ENCODE data around the gene NXPE4. TPM values are rescaled to one million over a fixed set of nuclear protein-coding genes. Genes with fewer than 3 reads are reported as not detected.
"Not testable (repeated sequence)": the region's sequence is repeated elsewhere in the genome, so short reads cannot be mapped to it uniquely, and the experiment has no call there.

NXPE4 gene
- total and polyA plus RNA-seq, 4 donors: not detected

- no peak for ATAC-seq (ENCODE audit: insufficient read depth, low FRiP score)
- 86 to 88% methylated on average over 11 of the region's 11 CpGs for WGBS, 2 donors
- no peak overlapping the region for H3K9ac ChIP-seq (ENCODE audit: insufficient read depth in 1 of 2, low read length in 2 of 2)
Observed at GRCh38 chr11:114607753-114608459, 12.3 kb upstream of the NXPE4 start.

GRCh38 chr11:114606802-114607075 lies 11.2 kb upstream of the NXPE4 start:
- not testable (repeated sequence) for ATAC-seq (ENCODE audit: insufficient read depth, low FRiP score); H3K4me3 ChIP-seq
- 91 to 94% methylated on average over 5 of the region's 5 CpGs for WGBS, 2 donors

More at GRCh38 chr11:114607753-114608459, 12.3 kb upstream of the NXPE4 start:
- no peak for TF ChIP-seq CTCF (IDR thresholded peaks at IDR 0.05; ENCODE audit: control extremely low read depth, extremely low read depth)
- Histone ChIP-seq H3K4me1 (ENCODE audit: control insufficient read depth in 5 of 5, insufficient read depth in 5 of 5, low read length in 5 of 5) (no peaks in the 10 kb centered on the region), H3K9me3 (ENCODE audit: control insufficient read depth in 4 of 4, insufficient read depth in 3 of 4, low read length in 3 of 4) (peaks cover 0 to 10% (median 0%) of the 10 kb centered on the region in 4 donors), H3K4me3 (no peak overlapping the region), H3K27me3 (ENCODE audit: control insufficient read depth in 3 of 3, insufficient read depth in 3 of 3, low read length in 2 of 3) (no peaks in the 10 kb centered on the region), H3K36me3 (ENCODE audit: control insufficient read depth in 4 of 4, insufficient read depth in 4 of 4, low read length in 4 of 4) (no peaks in the 10 kb centered on the region), H3K27ac (ENCODE audit: low read depth in 1 of 2, low read length in 1 of 2) (no peak overlapping the region)
- no peak for DNase-seq

GRCh38 chr11:114606003-114606801 lies 10.6 kb upstream of the NXPE4 start:
- ATAC-seq (ENCODE audit: insufficient read depth, low FRiP score) (no peak), DNase-seq (no peak)
- no peak overlapping the region for H3K4me3 ChIP-seq
- no peaks in the 10 kb centered on the region for H3K27me3 ChIP-seq (ENCODE audit: control insufficient read depth in 3 of 3, insufficient read depth in 3 of 3, low read length in 2 of 3)
- H3K36me3 ChIP-seq (ENCODE audit: control insufficient read depth in 4 of 4, insufficient read depth in 4 of 4, low read length in 4 of 4): no peaks in the 10 kb centered on the region
- 89 to 95% methylated on average over 9 of the region's 9 CpGs for WGBS, 2 donors
- H3K9ac ChIP-seq (ENCODE audit: insufficient read depth in 1 of 2, low read length in 2 of 2): no peak overlapping the region
- no peaks in the 10 kb centered on the region for H3K4me1 ChIP-seq (ENCODE audit: control insufficient read depth in 5 of 5, insufficient read depth in 5 of 5, low read length in 5 of 5)
- H3K27ac ChIP-seq (ENCODE audit: low read depth in 1 of 2, low read length in 1 of 2): no peak overlapping the region
- H3K9me3 ChIP-seq (ENCODE audit: control insufficient read depth in 4 of 4, insufficient read depth in 3 of 4, low read length in 3 of 4): peaks cover 0 to 10% (median 0%) of the 10 kb centered on the region in 4 donors
- no peak for TF ChIP-seq CTCF (IDR thresholded peaks at IDR 0.05; ENCODE audit: control extremely low read depth, extremely low read depth)

More at GRCh38 chr11:114606802-114607075, 11.2 kb upstream of the NXPE4 start:
- not testable (repeated sequence) for H3K9ac ChIP-seq (ENCODE audit: insufficient read depth in 1 of 2, low read length in 2 of 2); DNase-seq; H3K36me3 ChIP-seq (ENCODE audit: control insufficient read depth in 4 of 4, insufficient read depth in 4 of 4, low read length in 4 of 4); H3K27me3 ChIP-seq (ENCODE audit: control insufficient read depth in 3 of 3, insufficient read depth in 3 of 3, low read length in 2 of 3); H3K4me1 ChIP-seq (ENCODE audit: control insufficient read depth in 5 of 5, insufficient read depth in 5 of 5, low read length in 5 of 5); H3K27ac ChIP-seq (ENCODE audit: low read depth in 1 of 2, low read length in 1 of 2)
- peaks cover 0 to 10% (median 0%) of the 10 kb centered on the region in 4 donors for H3K9me3 ChIP-seq (ENCODE audit: control insufficient read depth in 4 of 4, insufficient read depth in 3 of 4, low read length in 3 of 4)

- ATAC-seq (ENCODE audit: insufficient read depth, low FRiP score) (no peak), DNase-seq (no peak)
- no peaks in the 10 kb centered on the region for H3K4me1 ChIP-seq (ENCODE audit: control insufficient read depth in 5 of 5, insufficient read depth in 5 of 5, low read length in 5 of 5)
- no peak for TF ChIP-seq CTCF (IDR thresholded peaks at IDR 0.05; ENCODE audit: control extremely low read depth, extremely low read depth)
- no peak overlapping the region for H3K9ac ChIP-seq (ENCODE audit: insufficient read depth in 1 of 2, low read length in 2 of 2)
- 92 to 93% methylated on average over 10 of the region's 10 CpGs for WGBS, 2 donors
- H3K9me3 ChIP-seq (ENCODE audit: control insufficient read depth in 4 of 4, insufficient read depth in 3 of 4, low read length in 3 of 4): peaks cover 0 to 10% (median 0%) of the 10 kb centered on the region in 4 donors
- no peaks in the 10 kb centered on the region for H3K27me3 ChIP-seq (ENCODE audit: control insufficient read depth in 3 of 3, insufficient read depth in 3 of 3, low read length in 2 of 3)
- H3K36me3 ChIP-seq (ENCODE audit: control insufficient read depth in 4 of 4, insufficient read depth in 4 of 4, low read length in 4 of 4): no peaks in the 10 kb centered on the region
- H3K27ac ChIP-seq (ENCODE audit: low read depth in 1 of 2, low read length in 1 of 2): no peak overlapping the region
- H3K4me3 ChIP-seq: no peak overlapping the region
Observed at GRCh38 chr11:114605370-114605769, 9.8 kb upstream of the NXPE4 start.
